ENCODE results near the gene PIK3CB. TPM values are rescaled to one million over a fixed set of nuclear protein-coding genes. Genes with fewer than 3 reads are reported as not detected.

The PIK3CB gene
- polyA plus RNA-seq, 1 donor from 2014 or later, result 11.5 TPM

GRCh38 chr3:138769616-138770015 is 65.1 kb downstream of the PIK3CB start:
- Histone ChIP-seq H3K9me2 (ENCODE audit: insufficient read depth, low read length) (no peaks in the 10 kb centered on the region), H3K9ac (ENCODE audit: low read length) (no peak overlapping the region), H3K79me2 (replicated peaks; ENCODE audit: insufficient read depth, low read length) (no peaks in the 10 kb centered on the region), H3K9me3 (ENCODE audit: low read length) (no peaks in the 10 kb centered on the region), H3F3A (ENCODE audit: insufficient read depth, low read length, poor library complexity, severe bottlenecking) (no peaks in the 10 kb centered on the region), H3K36me3 (ENCODE audit: insufficient read depth, low read length) (no peaks in the 10 kb centered on the region), H4K20me1 (ENCODE audit: insufficient read depth) (no peaks in the 10 kb centered on the region), H3K4me2 (ENCODE audit: low read length) (no peak overlapping the region), H3K27ac (ENCODE audit: low read length) (no peak overlapping the region), H3K27me3 (ENCODE audit: insufficient read depth, low read depth, low read length) (no peaks in the 10 kb centered on the region), H2AFZ (ENCODE audit: low read depth, low read length) (no peak overlapping the region), H3K4me3 (ENCODE audit: low read length) (no peak overlapping the region)
- TF ChIP-seq EP300 (conservative IDR thresholded peaks at IDR 0.05; ENCODE audit: poor library complexity, severe bottlenecking), result no peak
- TF ChIP-seq, protein P1, sequence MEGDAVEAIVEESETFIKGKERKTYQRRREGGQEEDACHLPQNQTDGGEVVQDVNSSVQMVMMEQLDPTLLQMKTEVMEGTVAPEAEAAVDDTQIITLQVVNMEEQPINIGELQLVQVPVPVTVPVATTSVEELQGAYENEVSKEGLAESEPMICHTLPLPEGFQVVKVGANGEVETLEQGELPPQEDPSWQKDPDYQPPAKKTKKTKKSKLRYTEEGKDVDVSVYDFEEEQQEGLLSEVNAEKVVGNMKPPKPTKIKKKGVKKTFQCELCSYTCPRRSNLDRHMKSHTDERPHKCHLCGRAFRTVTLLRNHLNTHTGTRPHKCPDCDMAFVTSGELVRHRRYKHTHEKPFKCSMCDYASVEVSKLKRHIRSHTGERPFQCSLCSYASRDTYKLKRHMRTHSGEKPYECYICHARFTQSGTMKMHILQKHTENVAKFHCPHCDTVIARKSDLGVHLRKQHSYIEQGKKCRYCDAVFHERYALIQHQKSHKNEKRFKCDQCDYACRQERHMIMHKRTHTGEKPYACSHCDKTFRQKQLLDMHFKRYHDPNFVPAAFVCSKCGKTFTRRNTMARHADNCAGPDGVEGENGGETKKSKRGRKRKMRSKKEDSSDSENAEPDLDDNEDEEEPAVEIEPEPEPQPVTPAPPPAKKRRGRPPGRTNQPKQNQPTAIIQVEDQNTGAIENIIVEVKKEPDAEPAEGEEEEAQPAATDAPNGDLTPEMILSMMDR (IDR thresholded peaks at IDR 0.05; ENCODE audit: poor library complexity, severe bottlenecking), result no peak
- no peak for TF ChIP-seq POLR2AphosphoS5 (IDR thresholded peaks at IDR 0.05)
- TF ChIP-seq TAF1 (IDR thresholded peaks at IDR 0.05; ENCODE audit: low read depth), result no peak
- TF ChIP-seq RAD21 (conservative IDR thresholded peaks at IDR 0.05), result no peak
- TF ChIP-seq MXI1 (conservative IDR thresholded peaks at IDR 0.05; ENCODE audit: poor library complexity, severe bottlenecking), result no peak

DNA sequence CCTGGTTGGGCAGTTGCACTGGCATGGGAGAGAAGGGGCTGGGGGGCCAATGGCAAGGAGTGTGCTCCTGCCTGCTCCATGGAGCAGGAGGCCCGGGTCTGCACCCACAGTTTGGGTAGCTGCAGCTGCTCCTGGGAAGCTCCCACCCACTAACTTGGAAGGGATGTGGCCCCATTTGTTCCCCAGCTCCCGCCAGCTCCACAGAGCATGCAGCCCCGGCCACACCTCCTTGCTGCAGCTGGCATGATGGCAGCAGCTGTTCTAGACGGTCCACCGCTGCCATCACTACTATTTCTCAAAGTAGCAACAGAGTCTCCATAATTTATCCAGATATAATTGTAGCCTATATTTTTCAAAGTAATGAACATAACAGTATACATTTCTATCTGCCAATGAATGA is 65.8 kb downstream of the PIK3CB start:
- Histone ChIP-seq H3K4me2 (ENCODE audit: low read length) (no peak overlapping the region), H3K27ac (ENCODE audit: low read length) (no peak overlapping the region), H4K20me1 (ENCODE audit: insufficient read depth) (no peaks in the 10 kb centered on the region), H3K79me2 (replicated peaks; ENCODE audit: insufficient read depth, low read length) (no peaks in the 10 kb centered on the region), H3K36me3 (ENCODE audit: insufficient read depth, low read length) (no peaks in the 10 kb centered on the region), H3K9me3 (ENCODE audit: low read length) (no peaks in the 10 kb centered on the region), H3K27me3 (ENCODE audit: insufficient read depth, low read depth, low read length) (no peaks in the 10 kb centered on the region), H3K9ac (ENCODE audit: low read length) (no peak overlapping the region), H2AFZ (ENCODE audit: low read depth, low read length) (no peak overlapping the region), H3K4me3 (ENCODE audit: low read length) (no peak overlapping the region), H3F3A (ENCODE audit: insufficient read depth, low read length, poor library complexity, severe bottlenecking) (no peaks in the 10 kb centered on the region), H3K9me2 (ENCODE audit: insufficient read depth, low read length) (no peaks in the 10 kb centered on the region)
- no peak for TF ChIP-seq POLR2AphosphoS5 (IDR thresholded peaks at IDR 0.05)
- no peak for TF ChIP-seq TAF1 (IDR thresholded peaks at IDR 0.05; ENCODE audit: low read depth)
- TF ChIP-seq, protein P1 (IDR thresholded peaks at IDR 0.05; ENCODE audit: poor library complexity, severe bottlenecking), result no peak
- no peak for TF ChIP-seq MXI1 (conservative IDR thresholded peaks at IDR 0.05; ENCODE audit: poor library complexity, severe bottlenecking)
- no peak for TF ChIP-seq EP300 (conservative IDR thresholded peaks at IDR 0.05; ENCODE audit: poor library complexity, severe bottlenecking)
- TF ChIP-seq, protein P2, sequence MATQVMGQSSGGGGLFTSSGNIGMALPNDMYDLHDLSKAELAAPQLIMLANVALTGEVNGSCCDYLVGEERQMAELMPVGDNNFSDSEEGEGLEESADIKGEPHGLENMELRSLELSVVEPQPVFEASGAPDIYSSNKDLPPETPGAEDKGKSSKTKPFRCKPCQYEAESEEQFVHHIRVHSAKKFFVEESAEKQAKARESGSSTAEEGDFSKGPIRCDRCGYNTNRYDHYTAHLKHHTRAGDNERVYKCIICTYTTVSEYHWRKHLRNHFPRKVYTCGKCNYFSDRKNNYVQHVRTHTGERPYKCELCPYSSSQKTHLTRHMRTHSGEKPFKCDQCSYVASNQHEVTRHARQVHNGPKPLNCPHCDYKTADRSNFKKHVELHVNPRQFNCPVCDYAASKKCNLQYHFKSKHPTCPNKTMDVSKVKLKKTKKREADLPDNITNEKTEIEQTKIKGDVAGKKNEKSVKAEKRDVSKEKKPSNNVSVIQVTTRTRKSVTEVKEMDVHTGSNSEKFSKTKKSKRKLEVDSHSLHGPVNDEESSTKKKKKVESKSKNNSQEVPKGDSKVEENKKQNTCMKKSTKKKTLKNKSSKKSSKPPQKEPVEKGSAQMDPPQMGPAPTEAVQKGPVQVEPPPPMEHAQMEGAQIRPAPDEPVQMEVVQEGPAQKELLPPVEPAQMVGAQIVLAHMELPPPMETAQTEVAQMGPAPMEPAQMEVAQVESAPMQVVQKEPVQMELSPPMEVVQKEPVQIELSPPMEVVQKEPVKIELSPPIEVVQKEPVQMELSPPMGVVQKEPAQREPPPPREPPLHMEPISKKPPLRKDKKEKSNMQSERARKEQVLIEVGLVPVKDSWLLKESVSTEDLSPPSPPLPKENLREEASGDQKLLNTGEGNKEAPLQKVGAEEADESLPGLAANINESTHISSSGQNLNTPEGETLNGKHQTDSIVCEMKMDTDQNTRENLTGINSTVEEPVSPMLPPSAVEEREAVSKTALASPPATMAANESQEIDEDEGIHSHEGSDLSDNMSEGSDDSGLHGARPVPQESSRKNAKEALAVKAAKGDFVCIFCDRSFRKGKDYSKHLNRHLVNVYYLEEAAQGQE (IDR thresholded peaks at IDR 0.05; ENCODE audit: borderline replicate concordance), result no peak
- TF ChIP-seq RAD21 (conservative IDR thresholded peaks at IDR 0.05), result no peak
- TF ChIP-seq SMC3 (conservative IDR thresholded peaks at IDR 0.05; ENCODE audit: poor library complexity), result no peak
